ENCODE measurements around the gene MAP6.

Gene MAP6

GRCh38 chr11:75557666-75558494 is 111.0 kb downstream of the MAP6 start:
- TF ChIP-seq, protein P1, sequence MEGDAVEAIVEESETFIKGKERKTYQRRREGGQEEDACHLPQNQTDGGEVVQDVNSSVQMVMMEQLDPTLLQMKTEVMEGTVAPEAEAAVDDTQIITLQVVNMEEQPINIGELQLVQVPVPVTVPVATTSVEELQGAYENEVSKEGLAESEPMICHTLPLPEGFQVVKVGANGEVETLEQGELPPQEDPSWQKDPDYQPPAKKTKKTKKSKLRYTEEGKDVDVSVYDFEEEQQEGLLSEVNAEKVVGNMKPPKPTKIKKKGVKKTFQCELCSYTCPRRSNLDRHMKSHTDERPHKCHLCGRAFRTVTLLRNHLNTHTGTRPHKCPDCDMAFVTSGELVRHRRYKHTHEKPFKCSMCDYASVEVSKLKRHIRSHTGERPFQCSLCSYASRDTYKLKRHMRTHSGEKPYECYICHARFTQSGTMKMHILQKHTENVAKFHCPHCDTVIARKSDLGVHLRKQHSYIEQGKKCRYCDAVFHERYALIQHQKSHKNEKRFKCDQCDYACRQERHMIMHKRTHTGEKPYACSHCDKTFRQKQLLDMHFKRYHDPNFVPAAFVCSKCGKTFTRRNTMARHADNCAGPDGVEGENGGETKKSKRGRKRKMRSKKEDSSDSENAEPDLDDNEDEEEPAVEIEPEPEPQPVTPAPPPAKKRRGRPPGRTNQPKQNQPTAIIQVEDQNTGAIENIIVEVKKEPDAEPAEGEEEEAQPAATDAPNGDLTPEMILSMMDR (IDR thresholded peaks at IDR 0.05): no peak
- H3K27ac ChIP-seq: no peak overlapping the region
- H3K27me3 ChIP-seq: peaks cover 37% of the 10 kb centered on the region
- no peak overlapping the region for H3K4me3 ChIP-seq (ENCODE audit: low read depth in 1 of 2, low read length in 1 of 2)
- H3K9me3 ChIP-seq: no peaks in the 10 kb centered on the region
- H3K36me3 ChIP-seq: no peaks in the 10 kb centered on the region
- peaks cover 10 to 15% of the 10 kb centered on the region in 2 experiments for H3K4me1 ChIP-seq (ENCODE audit: control insufficient read depth in 1 of 2, insufficient read depth in 1 of 2, low read depth in 1 of 2, low read length in 1 of 2)

GRCh38 chr11:75556275-75556674 is 112.6 kb downstream of the MAP6 start:
- H3K36me3 ChIP-seq: no peaks in the 10 kb centered on the region
- no peak overlapping the region for H3K4me3 ChIP-seq (ENCODE audit: low read depth in 1 of 2, low read length in 1 of 2)
- H3K9me3 ChIP-seq: no peaks in the 10 kb centered on the region
- peaks cover 21% of the 10 kb centered on the region for H3K27me3 ChIP-seq
- no peak overlapping the region for H3K27ac ChIP-seq
- TF ChIP-seq, protein P1 (IDR thresholded peaks at IDR 0.05): no peak
- H3K4me1 ChIP-seq (ENCODE audit: control insufficient read depth in 1 of 2, insufficient read depth in 1 of 2, low read depth in 1 of 2, low read length in 1 of 2): no peaks in the 10 kb centered on the region

DNA sequence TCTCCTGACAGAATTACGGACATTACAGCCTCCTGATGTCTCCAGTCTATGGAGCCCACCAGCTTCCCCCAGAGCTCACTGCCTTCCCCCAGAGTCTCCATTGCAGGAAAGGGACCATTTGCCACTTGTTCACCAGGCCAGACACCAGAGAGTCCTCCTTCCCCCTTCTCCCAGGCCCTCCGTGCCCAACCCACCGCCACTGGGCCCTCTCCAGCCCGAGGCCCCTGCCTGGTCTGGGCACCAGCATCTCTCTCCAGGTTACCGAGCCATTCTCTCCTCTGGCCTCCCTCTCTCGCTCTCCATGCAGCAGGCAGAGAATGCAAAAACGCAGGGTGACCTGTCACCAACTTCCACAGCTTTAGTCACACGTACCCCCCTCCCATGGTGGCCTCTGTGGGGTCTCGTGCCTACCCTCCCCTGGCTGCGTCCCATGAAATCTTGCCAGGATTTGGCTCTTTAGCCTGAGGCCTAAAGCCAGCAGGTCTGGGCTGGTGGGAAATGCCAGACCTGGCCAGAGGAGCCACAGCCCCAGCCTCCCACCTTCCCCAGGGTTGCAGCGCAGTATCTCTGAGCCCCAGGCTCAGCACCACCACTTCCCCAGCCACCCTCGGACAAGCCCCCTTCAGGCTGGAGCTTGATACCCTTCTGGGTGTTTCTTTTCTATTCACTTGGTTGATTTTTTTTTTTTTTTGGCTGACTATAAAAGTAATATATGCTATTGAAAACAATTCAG is 113.6 kb downstream of the MAP6 start:
- no peaks in the 10 kb centered on the region for H3K9me3 ChIP-seq
- TF ChIP-seq, protein P1 (IDR thresholded peaks at IDR 0.05): no peak
- H3K36me3 ChIP-seq: no peaks in the 10 kb centered on the region
- no peak overlapping the region for H3K4me3 ChIP-seq (ENCODE audit: low read depth in 1 of 2, low read length in 1 of 2)
- no peaks in the 10 kb centered on the region for H3K4me1 ChIP-seq (ENCODE audit: control insufficient read depth in 1 of 2, insufficient read depth in 1 of 2, low read depth in 1 of 2, low read length in 1 of 2)
- no peak overlapping the region for H3K27ac ChIP-seq
- peaks cover 11% of the 10 kb centered on the region for H3K27me3 ChIP-seq

GRCh38 chr11:75554258-75555022 is 114.4 kb downstream of the MAP6 start:
- H3K36me3 ChIP-seq: no peaks in the 10 kb centered on the region
- no peaks in the 10 kb centered on the region for H3K9me3 ChIP-seq
- H3K4me1 ChIP-seq (ENCODE audit: control insufficient read depth in 1 of 2, insufficient read depth in 1 of 2, low read depth in 1 of 2, low read length in 1 of 2): no peaks in the 10 kb centered on the region
- no peak overlapping the region for H3K4me3 ChIP-seq (ENCODE audit: low read depth in 1 of 2, low read length in 1 of 2)
- no peak overlapping the region for H3K27ac ChIP-seq
- TF ChIP-seq, protein P1 (IDR thresholded peaks at IDR 0.05): no peak
- peaks cover 3% of the 10 kb centered on the region for H3K27me3 ChIP-seq

DNA sequence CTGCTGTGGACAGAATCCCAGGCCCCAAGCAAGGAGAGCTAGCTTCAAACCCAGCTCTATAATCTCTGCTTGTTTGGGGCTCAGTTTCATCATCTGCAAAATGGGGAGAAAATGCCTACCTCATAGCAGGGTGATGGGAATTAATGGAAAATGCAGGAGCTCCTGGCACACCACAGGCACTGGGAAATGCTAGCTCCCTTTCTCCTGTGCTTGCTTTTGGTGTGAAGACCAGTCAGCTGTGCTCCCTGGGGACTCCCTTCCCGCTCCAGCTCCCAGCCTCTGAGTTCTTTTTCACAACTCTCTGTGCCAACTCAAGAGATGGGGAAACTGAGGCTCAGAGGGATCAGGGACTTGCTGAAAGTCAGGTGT is 115.0 kb downstream of the MAP6 start:
- no peak overlapping the region for H3K27ac ChIP-seq
- TF ChIP-seq, protein P1 (IDR thresholded peaks at IDR 0.05): no peak
- H3K4me1 ChIP-seq (ENCODE audit: control insufficient read depth in 1 of 2, insufficient read depth in 1 of 2, low read depth in 1 of 2, low read length in 1 of 2): no peaks in the 10 kb centered on the region
- no peaks in the 10 kb centered on the region for H3K27me3 ChIP-seq
- H3K4me3 ChIP-seq (ENCODE audit: low read depth in 1 of 2, low read length in 1 of 2): no peak overlapping the region
- H3K36me3 ChIP-seq: no peaks in the 10 kb centered on the region
- no peaks in the 10 kb centered on the region for H3K9me3 ChIP-seq
